CD4-positive, alpha-beta T cell (primary cell): ENCODE data around the gene C19orf73. TPM values are rescaled to one million over a fixed set of nuclear protein-coding genes. Genes with fewer than 3 reads are reported as not detected.

Experiments
- ATAC-seq: fragments of 200-7000 bp; cut with Tn5 transposase; one replicate; pipeline ENCODE4 v1.10.0; 2022; ENCODE audit warnings: mild to moderate bottlenecking; ENCODE audit not compliant: poor library complexity
- CTCF ChIA-PET: fragments of 350-600 bp; sonication (Branson Sonifier 250); formaldehyde crosslinking; loops from one replicate; lab custom pipeline; 2021; ENCODE audit warnings: antibody characterized with exemption, inconsistent platforms; lab: Charles Lee
- POLR2A ChIA-PET: fragments of 350-600 bp; sonication (Branson Sonifier 250); formaldehyde crosslinking; loops from one replicate; lab custom pipeline; 2021; ENCODE audit warnings: antibody characterized with exemption, inconsistent platforms; lab: Charles Lee
- DNase-seq, 14 experiments: peaks; one replicate each; pipeline ENCODE4 v3.0.0-alpha.2; 2013 to 2020; ENCODE audit warnings: mixed read lengths in 2 of 14
- H3K27ac ChIP-seq, 2 donors: one replicate each; pipeline versions ENCODE4 v1.5.1 to v1.7.0; 2013; ENCODE audit warnings: low read length in 2 of 2, low read depth in 1 of 2, mild to moderate bottlenecking in 1 of 2
- H3K27me3 ChIP-seq, 2 experiments: 1 replicate in 1 of 2; 2 replicates in 1 of 2; pipeline versions ENCODE4 v1.6.1 to v1.7.0; 2013; ENCODE audit warnings: low read length in 2 of 2, control low read depth in 1 of 2, mild to moderate bottlenecking in 1 of 2, moderate library complexity in 1 of 2; ENCODE audit not compliant: insufficient read depth in 2 of 2, control insufficient read depth in 1 of 2
- H3K36me3 ChIP-seq: one replicate; pipeline ENCODE4 v1.6.1; 2013; ENCODE audit warnings: low read length, control low read depth; ENCODE audit not compliant: insufficient read depth
- H3K4me1 ChIP-seq: one replicate; pipeline ENCODE4 v1.6.1; 2013; ENCODE audit warnings: low read length, control low read depth; ENCODE audit not compliant: insufficient read depth
- H3K4me3 ChIP-seq: one replicate; pipeline ENCODE4 v1.5.1; 2013; ENCODE audit warnings: mild to moderate bottlenecking, low read length, moderate library complexity
- H3K9me3 ChIP-seq, 2 experiments: 1 replicate in 1 of 2; 2 replicates in 1 of 2; pipeline versions ENCODE4 v1.6.1 to v1.7.0; 2013; ENCODE audit warnings: low read length in 2 of 2, mild to moderate bottlenecking in 2 of 2, control low read depth in 1 of 2, moderate library complexity in 1 of 2; ENCODE audit not compliant: control insufficient read depth in 1 of 2, insufficient read depth in 1 of 2
- H3K27ac Mint-ChIP-seq: one replicate; pipeline ENCODE4 v1.8.0; 2020; ENCODE audit warnings: mixed read lengths
- H3K27me3 Mint-ChIP-seq: one replicate; pipeline ENCODE4 v1.8.0; 2021; ENCODE audit warnings: mixed read lengths
- H3K36me3 Mint-ChIP-seq: one replicate; pipeline ENCODE4 v1.8.0; 2021; ENCODE audit warnings: low read depth, mixed read lengths
- H3K4me1 Mint-ChIP-seq: one replicate; pipeline ENCODE4 v1.8.0; 2021; ENCODE audit warnings: low read depth, mixed read lengths
- H3K4me3 Mint-ChIP-seq: one replicate; pipeline ENCODE4 v1.8.0; 2020; ENCODE audit warnings: mild to moderate bottlenecking, mixed read lengths
- H3K9me3 Mint-ChIP-seq: one replicate; pipeline ENCODE4 v1.8.0; 2020; ENCODE audit warnings: mixed read lengths
- intact Hi-C, 2 experiments: fragments of 100-400 bp; cut with DNase I in 1 of 2; cut with micrococcal nuclease in 1 of 2; formaldehyde crosslinking; loops; one replicate each; pipeline versions ENCODE4 v1.15.1 to v1.9.0; 2023 to 2025; cut with DNase I, micrococcal nuclease
- total RNA-seq, 174 experiments: library from RNA in 2 of 174; stranded (reverse) in 2 of 174; gene quantifications; one replicate each; pipeline ENCODE4 v1.2.3 and lab custom pipeline; 2021 to 2026
- TF ChIP-seq, protein P1 (sequence below): fragments of 200-600 bp; IDR thresholded peaks from one replicate; pipeline ENCODE4 v1.8.0; 2022; ENCODE audit warnings: antibody characterized with exemption, mild to moderate bottlenecking

The C19orf73 gene
- total RNA-seq, 2 experiments from 2014 or later = 1.5 to 2.3 TPM

DNA sequence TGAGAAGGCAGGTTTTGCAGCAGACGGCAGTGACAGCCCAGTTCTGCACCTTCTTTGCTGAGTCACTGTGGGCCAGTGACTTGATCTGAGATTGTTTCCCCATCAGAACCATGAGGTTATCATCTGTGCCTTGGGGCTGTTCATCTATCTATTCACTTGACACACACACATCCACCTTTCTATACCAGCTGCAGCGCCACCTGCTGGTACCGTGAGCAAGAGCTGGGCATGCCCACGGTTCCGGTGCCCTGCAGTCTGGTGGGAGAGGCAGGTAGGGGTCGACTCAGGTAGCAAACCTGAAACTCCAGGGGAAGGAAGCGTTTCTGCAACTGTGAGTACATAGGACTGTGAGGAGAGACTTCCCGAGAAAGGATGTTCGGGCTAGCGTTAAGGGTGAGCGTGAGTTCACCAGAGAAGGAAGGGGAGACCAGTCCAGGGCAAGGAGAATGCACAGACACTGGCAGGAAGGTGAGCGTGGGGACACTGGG is 12.3 kb downstream of the C19orf73 start:
- peak overlapping the region; percentile 71 for H3K4me3 Mint-ChIP-seq
- H3K9me3 ChIP-seq = no peaks in the 10 kb centered on the region
- H3K27ac ChIP-seq = no peak overlapping the region
- no peak overlapping the region for H3K4me3 ChIP-seq
- H3K36me3 ChIP-seq = peaks cover 66% of the 10 kb centered on the region
- TF ChIP-seq, protein P1, sequence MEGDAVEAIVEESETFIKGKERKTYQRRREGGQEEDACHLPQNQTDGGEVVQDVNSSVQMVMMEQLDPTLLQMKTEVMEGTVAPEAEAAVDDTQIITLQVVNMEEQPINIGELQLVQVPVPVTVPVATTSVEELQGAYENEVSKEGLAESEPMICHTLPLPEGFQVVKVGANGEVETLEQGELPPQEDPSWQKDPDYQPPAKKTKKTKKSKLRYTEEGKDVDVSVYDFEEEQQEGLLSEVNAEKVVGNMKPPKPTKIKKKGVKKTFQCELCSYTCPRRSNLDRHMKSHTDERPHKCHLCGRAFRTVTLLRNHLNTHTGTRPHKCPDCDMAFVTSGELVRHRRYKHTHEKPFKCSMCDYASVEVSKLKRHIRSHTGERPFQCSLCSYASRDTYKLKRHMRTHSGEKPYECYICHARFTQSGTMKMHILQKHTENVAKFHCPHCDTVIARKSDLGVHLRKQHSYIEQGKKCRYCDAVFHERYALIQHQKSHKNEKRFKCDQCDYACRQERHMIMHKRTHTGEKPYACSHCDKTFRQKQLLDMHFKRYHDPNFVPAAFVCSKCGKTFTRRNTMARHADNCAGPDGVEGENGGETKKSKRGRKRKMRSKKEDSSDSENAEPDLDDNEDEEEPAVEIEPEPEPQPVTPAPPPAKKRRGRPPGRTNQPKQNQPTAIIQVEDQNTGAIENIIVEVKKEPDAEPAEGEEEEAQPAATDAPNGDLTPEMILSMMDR = peak; percentile 79
- H3K36me3 Mint-ChIP-seq = peaks cover 58% of the 10 kb centered on the region
- ChIA-PET POLR2A (interaction anchor here (1.1 kb wide), 1 partner anchor 9 kb away, joined by 4 read pairs; no protein-coding TSS in a partner anchor), CTCF (interaction anchor here (0.5 to 1.7 kb wide), 16 partner anchors 9 to 109 kb away, joined by 3 to 19 read pairs (median 3); partner anchors contain the start of gene PPFIA3)
- H3K27ac Mint-ChIP-seq = peak overlapping the region; percentile 0
- DNase-seq = peak; percentile 53 to 82 (median 62)
- no peaks in the 10 kb centered on the region for H3K9me3 Mint-ChIP-seq
- H3K4me1 ChIP-seq = peaks cover 3% of the 10 kb centered on the region
- no peaks in the 10 kb centered on the region for H3K4me1 Mint-ChIP-seq
- H3K27me3 Mint-ChIP-seq = no peaks in the 10 kb centered on the region
- intact Hi-C loops = no loop called here
- H3K27me3 ChIP-seq = no peaks in the 10 kb centered on the region
- ATAC-seq = peak; percentile 82

DNA sequence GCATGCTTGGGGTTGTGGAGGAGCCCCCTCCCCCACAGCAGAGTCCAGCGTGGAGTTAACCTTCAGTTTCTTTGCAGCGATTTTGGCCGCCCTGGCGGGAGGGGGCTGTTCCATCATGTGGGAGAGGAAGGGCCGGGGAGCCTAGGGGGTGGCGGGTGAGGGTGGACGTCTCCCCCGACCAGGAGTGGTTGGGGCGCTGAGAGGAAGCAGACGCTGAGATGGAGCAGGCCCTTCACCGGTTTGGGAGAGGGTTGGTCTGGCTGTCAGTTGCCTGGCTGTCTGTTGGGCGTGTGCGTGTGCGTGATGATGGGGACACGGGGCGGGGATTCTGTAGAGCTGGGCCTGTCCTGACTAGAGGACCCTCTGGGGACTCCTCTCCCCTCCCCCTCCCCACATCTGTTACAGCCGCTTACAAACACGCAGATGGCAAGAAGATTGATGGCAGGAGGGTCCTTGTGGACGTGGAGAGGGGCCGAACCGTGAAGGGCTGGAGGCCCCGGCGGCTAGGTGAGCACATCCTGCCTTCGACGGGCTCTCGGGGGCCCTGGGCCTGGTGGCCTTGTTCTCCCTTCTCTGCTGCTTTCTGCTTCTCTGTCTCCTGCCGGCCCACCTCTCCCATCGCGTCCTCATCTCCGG is 14.6 kb downstream of the C19orf73 start:
- H3K27ac Mint-ChIP-seq = no peak overlapping the region
- intact Hi-C loops = no loop called here
- no peak overlapping the region for H3K4me3 Mint-ChIP-seq
- no peak overlapping the region for H3K4me3 ChIP-seq
- H3K27me3 ChIP-seq = no peaks in the 10 kb centered on the region
- ATAC-seq (no peak), DNase-seq (no peak)
- H3K4me1 ChIP-seq = peaks cover 3% of the 10 kb centered on the region
- H3K27ac ChIP-seq = no peak overlapping the region
- no peaks in the 10 kb centered on the region for H3K9me3 ChIP-seq
- peaks cover 5% of the 10 kb centered on the region for H3K4me1 Mint-ChIP-seq
- no peaks in the 10 kb centered on the region for H3K9me3 Mint-ChIP-seq
- H3K36me3 ChIP-seq = peaks cover 87% of the 10 kb centered on the region
- H3K36me3 Mint-ChIP-seq = peaks cover 75% of the 10 kb centered on the region
- no peaks in the 10 kb centered on the region for H3K27me3 Mint-ChIP-seq
- TF ChIP-seq, protein P1 = no peak
- ChIA-PET POLR2A (no interaction called here), CTCF (interaction anchor here (2.0 kb wide), 1 partner anchor 10 kb away, joined by 10 read pairs; the partner anchor contains the start of gene LIN7B)

DNA sequence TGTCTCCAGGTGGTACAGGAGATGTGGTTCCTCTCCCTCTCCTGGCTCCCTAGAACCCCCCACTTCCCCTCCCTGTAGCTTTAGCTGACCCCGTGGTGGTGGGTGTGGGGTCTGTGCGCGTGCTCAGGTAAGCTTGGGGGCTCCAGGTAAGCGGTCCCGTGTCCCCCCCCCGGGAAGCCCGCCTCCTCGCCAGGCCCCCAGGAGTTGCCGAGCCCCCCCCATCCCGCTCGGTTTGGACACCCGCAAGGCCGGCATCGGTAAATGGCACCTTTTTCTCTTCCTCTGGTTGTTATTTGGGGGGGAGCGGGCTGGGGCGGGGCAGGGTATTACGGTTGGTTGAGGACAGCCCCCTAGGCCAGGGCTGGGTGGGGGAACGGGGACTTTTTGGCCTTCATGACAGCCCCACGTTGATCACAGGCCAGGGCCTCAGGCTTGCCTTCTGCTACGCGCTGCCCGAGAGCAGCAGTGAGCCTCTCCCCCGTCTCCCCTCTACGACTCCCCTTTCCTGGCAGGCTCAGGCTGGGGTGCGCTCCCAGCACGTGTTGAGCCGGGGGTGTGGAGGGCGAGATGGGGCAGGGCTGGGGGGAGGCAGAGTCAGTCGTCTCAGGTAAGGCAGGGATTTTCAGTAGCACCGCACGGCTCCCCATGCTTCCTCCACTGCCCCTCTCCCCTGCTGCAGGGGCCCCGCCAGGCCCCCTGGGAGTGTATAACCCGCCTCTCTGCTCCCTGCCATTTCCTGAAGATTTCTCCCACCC is 15.4 kb downstream of the C19orf73 start:
- TF ChIP-seq, protein P1 = no peak
- Histone ChIP-seq H3K27me3 (no peaks in the 10 kb centered on the region), H3K27ac (no peak overlapping the region), H3K36me3 (peaks cover 88% of the 10 kb centered on the region), H3K4me3 (no peak overlapping the region), H3K4me1 (peaks cover 3% of the 10 kb centered on the region), H3K9me3 (no peaks in the 10 kb centered on the region)
- Mint-ChIP-seq H3K27ac (no peak overlapping the region), H3K4me3 (no peak overlapping the region), H3K9me3 (no peaks in the 10 kb centered on the region), H3K4me1 (peaks cover 5% of the 10 kb centered on the region), H3K27me3 (no peaks in the 10 kb centered on the region), H3K36me3 (peaks cover 75% of the 10 kb centered on the region)
- DNase-seq (no peak), ATAC-seq (no peak)
- ChIA-PET POLR2A (no interaction called here), CTCF (interaction anchor here (1.7 kb wide), 1 partner anchor 11 kb away, joined by 4 read pairs; the partner anchor contains the start of gene LIN7B)
- intact Hi-C loops = no loop called here
